GM18951 (cell line): ENCODE measurements around the gene NTN1.
"Not testable (repeated sequence)": the region's sequence is repeated elsewhere in the genome, so short reads cannot be mapped to it uniquely, and the experiment has no call there.

Experiments used
- POLR2A ChIP-seq: IDR thresholded peaks from 4 replicates; pipeline ENCODE4 v1.6.1; 2011; ENCODE audit warnings: mild to moderate bottlenecking; ENCODE audit not compliant: insufficient read length, insufficient read depth; ENCODE audit errors: extremely low read depth
- in situ Hi-C: fragments of 300-500 bp; cut with MboI; formaldehyde crosslinking; loops from one replicate; pipeline ENCODE4 v1.12.0; 2022; ENCODE audit warnings: low sequenced_read_pairs, mixed read lengths, inconsistent platforms; ENCODE audit not compliant: unreplicated experiment

The NTN1 gene

GRCh38 chr17:9021158-9021991, at the start of gene NTN1:
Gene NTN1, plus strand, starts transcription at chr17:9021510. Its CDS starts 864 bp downstream, at chr17:9022374.
- in situ Hi-C loops: loop anchor here (25.0 kb wide), 1 partner anchor 459 kb away; no protein-coding TSS in a partner anchor
- no peak for TF ChIP-seq POLR2A

GRCh38 chr17:8975091-8975725, 46.1 kb upstream of the NTN1 start:
- TF ChIP-seq POLR2A: no peak
- in situ Hi-C loops: no loop called here

GRCh38 chr17:8976638-8977037, 44.7 kb upstream of the NTN1 start:
- in situ Hi-C loops: no loop called here
- no peak for TF ChIP-seq POLR2A

- TF ChIP-seq POLR2A: no peak
- in situ Hi-C loops: no loop called here
Observed at GRCh38 chr17:8979715-8980114, 41.6 kb upstream of the NTN1 start.

- TF ChIP-seq POLR2A: no peak
- in situ Hi-C loops: no loop called here
Observed at GRCh38 chr17:8981443-8981842, 39.9 kb upstream of the NTN1 start.

- in situ Hi-C loops: not testable (repeated sequence)
Observed at GRCh38 chr17:8984225-8984624, 37.1 kb upstream of the NTN1 start.

- in situ Hi-C loops: no loop called here
- TF ChIP-seq POLR2A: no peak
Observed at GRCh38 chr17:8985054-8985701, 36.1 kb upstream of the NTN1 start.

GRCh38 chr17:8986295-8986694, 35.0 kb upstream of the NTN1 start:
- TF ChIP-seq POLR2A: no peak

GRCh38 chr17:8988263-8988935, 32.9 kb upstream of the NTN1 start:
- in situ Hi-C loops: not testable (repeated sequence)

More at GRCh38 chr17:8986295-8986694, 35.0 kb upstream of the NTN1 start:
- in situ Hi-C loops: no loop called here

- in situ Hi-C loops: no loop called here
- TF ChIP-seq POLR2A: no peak
Observed at GRCh38 chr17:8991514-8992285, 29.6 kb upstream of the NTN1 start.

- in situ Hi-C loops: no loop called here
- no peak for TF ChIP-seq POLR2A
Observed at GRCh38 chr17:8994319-8994718, 27.0 kb upstream of the NTN1 start.

- in situ Hi-C loops: no loop called here
- TF ChIP-seq POLR2A: no peak
Observed at GRCh38 chr17:8995711-8996110, 25.6 kb upstream of the NTN1 start.
